ENCODE data around the gene GRB10. TPM values are rescaled to one million over a fixed set of nuclear protein-coding genes. Genes with fewer than 3 reads are reported as not detected.

GRB10 gene
- total and polyA plus RNA-seq, 2 experiments from 2014 or later, result 35.0 to 154 TPM

DNA sequence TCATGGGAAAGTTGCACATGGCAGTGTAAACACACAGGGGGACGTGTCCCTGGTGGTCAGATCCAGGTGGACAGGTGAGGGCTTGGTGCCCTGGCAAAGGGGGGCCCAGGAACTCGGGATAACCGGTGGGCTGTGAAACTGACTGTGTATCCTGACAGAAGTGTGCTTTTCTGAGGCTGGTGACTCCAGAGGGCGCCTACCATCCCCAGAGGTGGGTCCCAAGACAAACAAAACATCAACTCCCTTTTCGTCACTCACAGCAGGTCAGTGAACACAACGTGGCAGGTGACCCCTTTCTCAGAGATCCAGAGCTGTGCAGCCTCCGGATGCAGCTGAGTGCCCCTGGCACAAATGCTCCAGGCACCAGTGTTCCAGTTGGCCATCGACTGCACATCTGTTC is 161.5 kb downstream of the GRB10 start:
- ATAC-seq, result no peak; the same call in 1 of the 3 replicates
- peaks cover 4% of the 10 kb centered on the region; the same call in 1 of the 2 replicates for H3K36me3 ChIP-seq (ENCODE audit: insufficient read depth)

DNA sequence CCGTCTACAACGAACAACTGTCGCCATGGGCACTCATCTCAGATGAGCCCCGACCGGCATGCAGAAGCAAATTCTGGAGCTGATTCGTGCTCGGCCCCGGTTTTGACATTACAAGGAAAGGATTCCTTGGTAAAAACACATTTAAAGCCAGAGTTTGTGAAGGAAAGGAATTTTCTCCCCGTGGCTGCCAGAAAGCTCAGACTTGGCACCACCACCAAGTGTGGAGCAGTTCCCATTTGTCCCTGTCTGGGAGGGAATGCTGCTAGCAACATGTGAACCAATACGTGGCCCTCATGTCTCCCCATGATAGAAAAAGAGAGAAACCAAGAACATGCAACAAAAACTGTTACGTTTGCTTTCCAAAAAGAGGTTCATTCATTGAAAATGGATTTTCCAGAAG is 162.3 kb downstream of the GRB10 start:
- Mint-ChIP-seq H3K9me3 (no peaks in the 10 kb centered on the region; the same call in 2 of the 3 replicates), H3K4me1 (peaks cover 3% of the 10 kb centered on the region; the same call in 1 of the 3 replicates), H3K27ac (no peak overlapping the region), H3K36me3 (ENCODE audit: low read depth) (peaks cover 22% of the 10 kb centered on the region), H3K27me3 (ENCODE audit: insufficient read depth, low read depth, poor library complexity) (peaks cover 2% of the 10 kb centered on the region), H3K4me3 (no peak overlapping the region)
- Histone ChIP-seq H3K27ac (ENCODE audit: low read depth) (peak overlapping the region; percentile 14; the same call in 1 of the 2 replicates), H3K4me2 (no peak overlapping the region), H3K79me2 (replicated peaks; ENCODE audit: insufficient read depth) (no peaks in the 10 kb centered on the region; the same call in 1 of the 2 replicates), H3K4me3 (no peak overlapping the region), H3K36me3 (ENCODE audit: insufficient read depth) (peaks cover 4% of the 10 kb centered on the region; the same call in 1 of the 2 replicates), H3K4me1 (ENCODE audit: insufficient read depth) (no peaks in the 10 kb centered on the region), H3K9me2 (ENCODE audit: insufficient read depth) (no peaks in the 10 kb centered on the region), H3K27me3 (ENCODE audit: insufficient read depth) (no peaks in the 10 kb centered on the region), H4K20me1 (replicated peaks; ENCODE audit: insufficient read depth) (peaks cover 6% of the 10 kb centered on the region; the same call in 1 of the 2 replicates), H2AFZ (no peak overlapping the region), H3F3A (replicated peaks; ENCODE audit: low read depth) (no peaks in the 10 kb centered on the region)
- DNase-seq (ENCODE audit: low spot score) (no peak), ATAC-seq (no peak)
- no peak for TF ChIP-seq CREB1 (CRISPR knock-in tag; IDR thresholded peaks at IDR 0.05; ENCODE audit: low read depth)
- no peak for TF ChIP-seq ZNF331 (CRISPR knock-in tag; IDR thresholded peaks at IDR 0.05; ENCODE audit: low read depth)
- no peak for TF ChIP-seq NANOG (IDR thresholded peaks at IDR 0.05; ENCODE audit: borderline replicate concordance)
- TF ChIP-seq, protein P1, sequence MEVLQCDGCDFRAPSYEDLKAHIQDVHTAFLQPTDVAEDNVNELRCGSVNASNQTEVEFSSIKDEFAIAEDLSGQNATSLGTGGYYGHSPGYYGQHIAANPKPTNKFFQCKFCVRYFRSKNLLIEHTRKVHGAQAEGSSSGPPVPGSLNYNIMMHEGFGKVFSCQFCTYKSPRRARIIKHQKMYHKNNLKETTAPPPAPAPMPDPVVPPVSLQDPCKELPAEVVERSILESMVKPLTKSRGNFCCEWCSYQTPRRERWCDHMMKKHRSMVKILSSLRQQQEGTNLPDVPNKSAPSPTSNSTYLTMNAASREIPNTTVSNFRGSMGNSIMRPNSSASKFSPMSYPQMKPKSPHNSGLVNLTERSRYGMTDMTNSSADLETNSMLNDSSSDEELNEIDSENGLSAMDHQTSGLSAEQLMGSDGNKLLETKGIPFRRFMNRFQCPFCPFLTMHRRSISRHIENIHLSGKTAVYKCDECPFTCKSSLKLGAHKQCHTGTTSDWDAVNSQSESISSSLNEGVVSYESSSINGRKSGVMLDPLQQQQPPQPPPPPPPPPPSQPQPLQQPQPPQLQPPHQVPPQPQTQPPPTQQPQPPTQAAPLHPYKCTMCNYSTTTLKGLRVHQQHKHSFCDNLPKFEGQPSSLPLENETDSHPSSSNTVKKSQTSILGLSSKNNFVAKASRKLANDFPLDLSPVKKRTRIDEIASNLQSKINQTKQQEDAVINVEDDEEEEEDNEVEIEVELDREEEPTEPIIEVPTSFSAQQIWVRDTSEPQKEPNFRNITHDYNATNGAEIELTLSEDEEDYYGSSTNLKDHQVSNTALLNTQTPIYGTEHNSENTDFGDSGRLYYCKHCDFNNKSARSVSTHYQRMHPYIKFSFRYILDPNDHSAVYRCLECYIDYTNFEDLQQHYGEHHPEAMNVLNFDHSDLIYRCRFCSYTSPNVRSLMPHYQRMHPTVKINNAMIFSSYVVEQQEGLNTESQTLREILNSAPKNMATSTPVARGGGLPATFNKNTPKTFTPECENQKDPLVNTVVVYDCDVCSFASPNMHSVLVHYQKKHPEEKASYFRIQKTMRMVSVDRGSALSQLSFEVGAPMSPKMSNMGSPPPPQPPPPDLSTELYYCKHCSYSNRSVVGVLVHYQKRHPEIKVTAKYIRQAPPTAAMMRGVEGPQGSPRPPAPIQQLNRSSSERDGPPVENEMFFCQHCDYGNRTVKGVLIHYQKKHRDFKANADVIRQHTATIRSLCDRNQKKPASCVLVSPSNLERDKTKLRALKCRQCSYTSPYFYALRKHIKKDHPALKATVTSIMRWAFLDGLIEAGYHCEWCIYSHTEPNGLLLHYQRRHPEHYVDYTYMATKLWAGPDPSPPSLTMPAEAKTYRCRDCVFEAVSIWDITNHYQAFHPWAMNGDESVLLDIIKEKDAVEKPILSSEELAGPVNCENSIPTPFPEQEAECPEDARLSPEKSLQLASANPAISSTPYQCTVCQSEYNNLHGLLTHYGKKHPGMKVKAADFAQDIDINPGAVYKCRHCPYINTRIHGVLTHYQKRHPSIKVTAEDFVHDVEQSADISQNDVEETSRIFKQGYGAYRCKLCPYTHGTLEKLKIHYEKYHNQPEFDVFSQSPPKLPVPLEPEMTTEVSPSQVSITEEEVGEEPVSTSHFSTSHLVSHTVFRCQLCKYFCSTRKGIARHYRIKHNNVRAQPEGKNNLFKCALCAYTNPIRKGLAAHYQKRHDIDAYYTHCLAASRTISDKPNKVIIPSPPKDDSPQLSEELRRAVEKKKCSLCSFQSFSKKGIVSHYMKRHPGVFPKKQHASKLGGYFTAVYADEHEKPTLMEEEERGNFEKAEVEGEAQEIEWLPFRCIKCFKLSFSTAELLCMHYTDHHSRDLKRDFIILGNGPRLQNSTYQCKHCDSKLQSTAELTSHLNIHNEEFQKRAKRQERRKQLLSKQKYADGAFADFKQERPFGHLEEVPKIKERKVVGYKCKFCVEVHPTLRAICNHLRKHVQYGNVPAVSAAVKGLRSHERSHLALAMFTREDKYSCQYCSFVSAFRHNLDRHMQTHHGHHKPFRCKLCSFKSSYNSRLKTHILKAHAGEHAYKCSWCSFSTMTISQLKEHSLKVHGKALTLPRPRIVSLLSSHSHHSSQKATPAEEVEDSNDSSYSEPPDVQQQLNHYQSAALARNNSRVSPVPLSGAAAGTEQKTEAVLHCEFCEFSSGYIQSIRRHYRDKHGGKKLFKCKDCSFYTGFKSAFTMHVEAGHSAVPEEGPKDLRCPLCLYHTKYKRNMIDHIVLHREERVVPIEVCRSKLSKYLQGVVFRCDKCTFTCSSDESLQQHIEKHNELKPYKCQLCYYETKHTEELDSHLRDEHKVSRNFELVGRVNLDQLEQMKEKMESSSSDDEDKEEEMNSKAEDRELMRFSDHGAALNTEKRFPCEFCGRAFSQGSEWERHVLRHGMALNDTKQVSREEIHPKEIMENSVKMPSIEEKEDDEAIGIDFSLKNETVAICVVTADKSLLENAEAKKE (CRISPR knock-in tag; IDR thresholded peaks at IDR 0.05), result no peak
- no peak for TF ChIP-seq CTCF (conservative IDR thresholded peaks at IDR 0.05; ENCODE audit: low read depth in 2 of 2)
- TF ChIP-seq, protein P2, sequence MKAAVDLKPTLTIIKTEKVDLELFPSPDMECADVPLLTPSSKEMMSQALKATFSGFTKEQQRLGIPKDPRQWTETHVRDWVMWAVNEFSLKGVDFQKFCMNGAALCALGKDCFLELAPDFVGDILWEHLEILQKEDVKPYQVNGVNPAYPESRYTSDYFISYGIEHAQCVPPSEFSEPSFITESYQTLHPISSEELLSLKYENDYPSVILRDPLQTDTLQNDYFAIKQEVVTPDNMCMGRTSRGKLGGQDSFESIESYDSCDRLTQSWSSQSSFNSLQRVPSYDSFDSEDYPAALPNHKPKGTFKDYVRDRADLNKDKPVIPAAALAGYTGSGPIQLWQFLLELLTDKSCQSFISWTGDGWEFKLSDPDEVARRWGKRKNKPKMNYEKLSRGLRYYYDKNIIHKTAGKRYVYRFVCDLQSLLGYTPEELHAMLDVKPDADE (IDR thresholded peaks at IDR 0.05), result no peak

More for the DNA sequence above, 161.5 kb downstream of the GRB10 start:
- 0 out of 4 replicates have a peak, but pooled peaks of 1 of the 2 experiments have one; percentile 15 for TF ChIP-seq CTCF (conservative IDR thresholded peaks at IDR 0.05; ENCODE audit: low read depth in 2 of 2)
- TF ChIP-seq ZNF331 (CRISPR knock-in tag; IDR thresholded peaks at IDR 0.05; ENCODE audit: low read depth), result no peak
- Mint-ChIP-seq H3K4me3 (no peak overlapping the region), H3K4me1 (peaks cover 3% of the 10 kb centered on the region; the same call in 1 of the 3 replicates), H3K27me3 (ENCODE audit: insufficient read depth, low read depth, poor library complexity) (peaks cover 3% of the 10 kb centered on the region), H3K36me3 (ENCODE audit: low read depth) (peaks cover 21% of the 10 kb centered on the region), H3K9me3 (no peaks in the 10 kb centered on the region; the same call in 2 of the 3 replicates), H3K27ac (no peak overlapping the region)
- Histone ChIP-seq H3K27ac (ENCODE audit: low read depth) (no peak overlapping the region), H3K4me3 (no peak overlapping the region), H3K4me2 (no peak overlapping the region), H3F3A (replicated peaks; ENCODE audit: low read depth) (no peaks in the 10 kb centered on the region), H4K20me1 (replicated peaks; ENCODE audit: insufficient read depth) (peaks cover 6% of the 10 kb centered on the region; the same call in 1 of the 2 replicates), H3K9me2 (ENCODE audit: insufficient read depth) (no peaks in the 10 kb centered on the region), H3K79me2 (replicated peaks; ENCODE audit: insufficient read depth) (peaks cover 3% of the 10 kb centered on the region; the same call in 1 of the 2 replicates), H3K27me3 (ENCODE audit: insufficient read depth) (no peaks in the 10 kb centered on the region), H2AFZ (no peak overlapping the region), H3K4me1 (ENCODE audit: insufficient read depth) (no peaks in the 10 kb centered on the region)
- no peak for DNase-seq (ENCODE audit: low spot score)

All from GM23338 (cell line).